ENCODE measurements around the gene KHDRBS2.

GRCh38 chr6:61745994-61746393 is 540.0 kb downstream of the KHDRBS2 start:
- no peak for TF ChIP-seq GATA3 (IDR thresholded peaks at IDR 0.05; ENCODE audit: low read depth, low read length)
- no peak for TF ChIP-seq GATA2 (IDR thresholded peaks at IDR 0.05; ENCODE audit: low read depth, low read length)
